ENCODE results near the gene EML4.
"Not testable (repeated sequence)": the region's sequence is repeated elsewhere in the genome, so short reads cannot be mapped to it uniquely, and the experiment has no call there.

The EML4 gene

GRCh38 chr2:42173467-42173866 lies 4.3 kb downstream of the EML4 start:
- DNase-seq, result not testable (repeated sequence)

GRCh38 chr2:42176992-42177738 lies 8.0 kb downstream of the EML4 start:
- DNase-seq, result no peak

- no peak for DNase-seq
Measured at GRCh38 chr2:42178335-42178734, 9.2 kb downstream of the EML4 start.

GRCh38 chr2:42180300-42180699 lies 11.1 kb downstream of the EML4 start:
- DNase-seq, result no peak

GRCh38 chr2:42182654-42183308 lies 13.6 kb downstream of the EML4 start:
- DNase-seq, result no peak

GRCh38 chr2:42183775-42184174 lies 14.6 kb downstream of the EML4 start:
- DNase-seq, result no peak

GRCh38 chr2:42184346-42184745 lies 15.2 kb downstream of the EML4 start:
- no peak for DNase-seq

GRCh38 chr2:42185220-42185921 lies 16.2 kb downstream of the EML4 start:
- DNase-seq, result no peak

- no peak for DNase-seq
Measured at GRCh38 chr2:42186366-42186765, 17.2 kb downstream of the EML4 start.

GRCh38 chr2:42186945-42187632 lies 17.9 kb downstream of the EML4 start:
- no peak for DNase-seq

- no peak for DNase-seq
Measured at GRCh38 chr2:42187886-42188285, 18.7 kb downstream of the EML4 start.

- no peak for DNase-seq
Measured at GRCh38 chr2:42189235-42189566, 20.0 kb downstream of the EML4 start.

- no peak for DNase-seq
Measured at GRCh38 chr2:42190191-42190590, 21.0 kb downstream of the EML4 start.

GRCh38 chr2:42191285-42192009 lies 22.3 kb downstream of the EML4 start:
- DNase-seq, result no peak

- no peak for DNase-seq
Measured at GRCh38 chr2:42192010-42192373, 22.8 kb downstream of the EML4 start.

GRCh38 chr2:42192652-42193566 lies 23.8 kb downstream of the EML4 start:
- DNase-seq, result no peak

- DNase-seq, result no peak
Measured at GRCh38 chr2:42193722-42194187, 24.6 kb downstream of the EML4 start.

- DNase-seq, result no peak
Measured at GRCh38 chr2:42194428-42194827, 25.3 kb downstream of the EML4 start.

- no peak for DNase-seq
Measured at GRCh38 chr2:42195559-42195958, 26.4 kb downstream of the EML4 start.

GRCh38 chr2:42196070-42196402 lies 26.9 kb downstream of the EML4 start:
- DNase-seq, result no peak

- DNase-seq, result no peak
Measured at GRCh38 chr2:42196403-42197267, 27.5 kb downstream of the EML4 start.

All from NK-92 treated with Interleukin-12 subunit alpha and Interleukin-12 subunit beta, amount 100 ng/mL, for 24 hours (cell line).